Measurements from ENCODE around the gene TLR6. TPM values are rescaled to one million over a fixed set of nuclear protein-coding genes. Genes with fewer than 3 reads are reported as not detected.
A peak's percentile ranks its signal among the peaks of the same experiment; 100 is the strongest.
"Not testable (repeated sequence)": the region's sequence is repeated elsewhere in the genome, so short reads cannot be mapped to it uniquely, and the experiment has no call there.

Gene TLR6
- total RNA-seq, 2 donors from 2014 or later: 3.6 to 3.8 TPM

DNA sequence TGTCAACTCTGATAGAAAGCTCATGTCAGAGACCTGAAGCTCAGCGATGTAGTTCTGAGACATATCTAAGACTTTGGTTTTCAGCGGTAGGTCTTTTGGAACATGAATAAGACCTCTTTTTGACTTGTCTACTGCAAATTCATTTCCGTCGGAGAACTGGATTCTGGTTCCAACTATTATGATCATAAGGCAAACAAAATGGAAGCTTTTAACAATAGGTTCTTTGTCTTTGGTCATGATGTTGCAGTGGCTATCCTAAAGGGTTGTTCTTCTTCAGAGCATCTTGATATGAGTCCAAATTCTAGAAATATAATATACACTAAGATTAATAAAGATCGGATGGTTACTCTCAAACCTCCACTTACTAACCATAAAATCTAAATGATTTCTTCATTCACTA, 27.4 kb downstream of the TLR6 start:
- ATAC-seq (replicated peaks in 1 of 2) (no peak), DNase-seq (no peak)
- H3K4me3 Mint-ChIP-seq: no peak overlapping the region
- H3K9me3 Mint-ChIP-seq: no peaks in the 10 kb centered on the region
- peaks cover 5% of the 10 kb centered on the region for H3K4me1 Mint-ChIP-seq (ENCODE audit: low read depth)
- peaks cover 4 to 5% of the 10 kb centered on the region in 2 donors for H3K36me3 Mint-ChIP-seq (ENCODE audit: insufficient read depth in 2 of 2)
- no peaks in the 10 kb centered on the region for H3K27me3 Mint-ChIP-seq (ENCODE audit: low read depth)
- H3K27ac Mint-ChIP-seq: no peak overlapping the region

DNA sequence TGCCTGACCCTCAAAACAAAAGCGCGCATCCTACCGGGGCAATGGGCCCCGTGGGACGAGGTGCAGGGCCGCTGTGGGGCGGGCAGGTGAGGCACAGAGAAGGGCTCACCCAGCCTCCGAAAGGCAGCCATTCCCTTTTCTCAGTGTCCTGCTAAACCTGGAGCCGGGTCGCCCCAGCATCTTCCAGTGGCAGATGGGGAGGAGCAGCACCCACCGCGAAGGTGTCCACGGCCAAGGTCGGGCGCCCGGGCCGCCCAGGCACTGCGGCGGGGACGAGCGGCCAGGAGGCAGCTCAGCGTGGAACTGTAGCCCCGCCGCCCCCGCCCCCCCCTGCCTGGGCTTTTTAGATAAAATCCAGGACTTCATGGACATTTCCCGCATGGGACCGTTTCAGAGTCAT, 32.9 kb downstream of the TLR6 start:
- no peaks in the 10 kb centered on the region for H3K27me3 Mint-ChIP-seq (ENCODE audit: low read depth)
- DNase-seq: no peak
- peaks cover 11% of the 10 kb centered on the region in 2 donors for H3K9me3 Mint-ChIP-seq
- no peak for ATAC-seq (replicated peaks in 1 of 2)
- H3K4me1 Mint-ChIP-seq (ENCODE audit: low read depth): peaks cover 21% of the 10 kb centered on the region
- peaks cover 7 to 12% of the 10 kb centered on the region in 2 donors for H3K36me3 Mint-ChIP-seq (ENCODE audit: insufficient read depth in 2 of 2)
- H3K27ac Mint-ChIP-seq: no peak overlapping the region
- no peak overlapping the region for H3K4me3 Mint-ChIP-seq

DNA sequence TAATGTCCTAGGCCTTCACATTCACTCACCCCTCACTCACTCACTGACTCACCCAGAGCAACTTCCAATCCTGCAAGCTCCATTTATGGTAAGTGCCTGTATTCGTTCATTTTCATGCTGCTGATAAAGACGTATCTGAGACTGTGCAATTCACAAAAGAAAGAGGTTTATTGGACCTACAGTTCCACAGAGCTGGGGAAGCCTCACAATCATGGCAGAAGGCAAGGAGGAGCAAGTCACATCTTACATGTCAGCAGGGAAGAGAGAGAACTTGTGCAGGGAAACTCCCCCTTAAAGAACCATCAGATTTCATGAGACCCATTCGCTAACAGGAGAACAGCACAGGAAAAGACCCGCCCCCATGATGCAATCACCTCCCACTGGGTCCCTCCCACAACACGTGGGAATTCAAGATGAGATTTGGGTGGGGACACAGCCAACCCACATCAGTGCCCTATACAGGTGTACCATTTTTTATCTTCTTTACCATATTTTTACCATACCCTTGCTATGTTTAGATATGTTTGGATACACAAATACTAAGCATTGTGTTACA, 33.8 kb downstream of the TLR6 start:
- no peak for ATAC-seq (replicated peaks in 1 of 2)
- Mint-ChIP-seq H3K36me3 (ENCODE audit: insufficient read depth in 2 of 2) (peaks cover 7 to 12% of the 10 kb centered on the region in 2 donors), H3K9me3 (peaks cover 11% of the 10 kb centered on the region in 2 donors), H3K27ac (no peak overlapping the region), H3K4me1 (ENCODE audit: low read depth) (peaks cover 26% of the 10 kb centered on the region), H3K4me3 (no peak overlapping the region), H3K27me3 (ENCODE audit: low read depth) (no peaks in the 10 kb centered on the region)
- DNase-seq: no peak

DNA sequence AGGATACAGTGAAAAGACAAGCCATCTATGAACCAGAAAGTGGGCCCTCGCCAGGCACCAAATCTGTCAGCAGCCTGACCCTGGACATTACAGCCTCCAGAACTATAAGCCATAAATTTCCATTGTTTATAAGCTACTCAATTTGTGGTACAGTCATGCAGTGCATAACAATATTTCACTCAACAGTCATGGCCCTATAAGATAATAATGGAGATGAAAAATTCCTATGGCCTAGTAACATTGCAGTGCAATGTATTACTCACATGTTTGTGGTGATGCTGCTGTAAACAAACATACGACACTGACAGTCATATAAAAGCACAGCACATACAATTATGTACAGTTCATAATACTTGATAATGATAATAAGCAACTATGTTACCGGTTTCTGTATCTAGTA, 34.9 kb downstream of the TLR6 start:
- ATAC-seq (replicated peaks in 1 of 2): no peak
- H3K27ac Mint-ChIP-seq: no peak overlapping the region
- no peaks in the 10 kb centered on the region for H3K27me3 Mint-ChIP-seq (ENCODE audit: low read depth)
- no peak overlapping the region for H3K4me3 Mint-ChIP-seq
- peaks cover 26% of the 10 kb centered on the region for H3K4me1 Mint-ChIP-seq (ENCODE audit: low read depth)
- no peak for DNase-seq
- H3K9me3 Mint-ChIP-seq: peaks cover 11% of the 10 kb centered on the region in 2 donors
- peaks cover 7 to 12% of the 10 kb centered on the region in 2 donors for H3K36me3 Mint-ChIP-seq (ENCODE audit: insufficient read depth in 2 of 2)

DNA sequence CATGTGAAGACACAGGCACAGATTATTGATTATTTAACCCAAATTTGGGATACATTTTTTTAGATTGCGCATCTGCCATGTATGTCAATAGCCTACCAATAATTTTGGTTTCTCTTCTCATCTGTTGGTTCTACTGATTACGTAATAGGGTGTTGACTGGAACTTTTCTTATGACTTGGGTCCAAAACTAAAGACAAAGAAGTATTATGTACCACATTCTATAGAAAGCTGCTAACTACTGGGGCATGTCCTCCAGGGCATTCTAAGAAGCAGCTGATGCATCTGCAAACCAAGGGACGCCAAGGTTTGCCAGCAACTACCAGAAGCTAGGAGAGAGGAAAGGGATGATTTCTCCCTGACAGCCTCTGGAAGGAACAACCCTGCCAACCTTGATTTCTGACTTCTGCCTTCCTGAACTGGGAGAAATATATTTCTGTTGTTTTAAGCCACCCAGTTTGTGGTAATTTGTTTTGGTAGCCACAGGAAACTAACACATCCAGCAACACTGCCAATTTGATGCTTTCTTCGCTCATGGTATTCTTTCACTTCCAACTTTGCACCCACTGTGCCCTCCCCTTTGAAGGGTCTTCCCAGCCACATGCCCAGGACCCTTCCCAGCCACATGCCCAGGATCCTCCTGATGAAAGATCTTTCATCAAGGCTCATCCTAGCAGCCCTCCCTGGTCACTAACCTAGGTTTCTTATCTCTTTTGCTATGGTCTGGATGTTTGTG, 36.1 kb downstream of the TLR6 start:
- DNase-seq (no peak), ATAC-seq (replicated peaks in 1 of 2) (peak in 1 of 2 donors; percentile 19)
- no peaks in the 10 kb centered on the region for H3K27me3 Mint-ChIP-seq (ENCODE audit: low read depth)
- H3K4me3 Mint-ChIP-seq: peak overlapping the region in 1 of 2 donors; percentile 36
- peaks cover 11 to 13% of the 10 kb centered on the region in 2 donors for H3K9me3 Mint-ChIP-seq
- peaks cover 7 to 10% of the 10 kb centered on the region in 2 donors for H3K36me3 Mint-ChIP-seq (ENCODE audit: insufficient read depth in 2 of 2)
- H3K4me1 Mint-ChIP-seq (ENCODE audit: low read depth): peaks cover 26% of the 10 kb centered on the region
- peak overlapping the region; percentile 5 for H3K27ac Mint-ChIP-seq

DNA sequence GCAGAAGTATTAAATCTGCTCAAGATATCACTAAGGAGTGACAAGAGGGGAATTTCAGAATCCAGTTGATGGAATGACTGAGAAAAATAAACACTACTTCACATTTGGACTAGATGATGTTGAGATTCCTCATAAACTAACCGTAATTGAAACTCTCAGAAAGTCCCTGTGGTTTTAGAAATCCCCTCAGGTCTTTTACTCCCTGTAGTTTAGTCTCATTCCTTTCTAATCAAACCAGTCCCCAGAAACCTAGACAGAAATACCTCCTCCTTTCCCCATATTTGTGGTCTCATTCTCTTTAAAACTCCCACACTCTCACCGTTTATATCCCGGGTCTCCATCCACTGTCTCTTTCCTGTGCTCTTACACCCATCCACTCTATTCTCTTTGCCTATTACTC, 37.0 kb downstream of the TLR6 start:
- Mint-ChIP-seq H3K4me1 (ENCODE audit: low read depth) (peaks cover 26% of the 10 kb centered on the region), H3K27ac (peak overlapping the region; percentile 10), H3K9me3 (peaks cover 13% of the 10 kb centered on the region in 2 donors), H3K36me3 (ENCODE audit: insufficient read depth in 2 of 2) (peaks cover 7 to 8% of the 10 kb centered on the region in 2 donors), H3K27me3 (ENCODE audit: low read depth) (no peaks in the 10 kb centered on the region), H3K4me3 (peak overlapping the region; percentile 36 to 52)
- ATAC-seq (replicated peaks in 1 of 2): peak; percentile 55 to 72
- no peak for DNase-seq

DNA sequence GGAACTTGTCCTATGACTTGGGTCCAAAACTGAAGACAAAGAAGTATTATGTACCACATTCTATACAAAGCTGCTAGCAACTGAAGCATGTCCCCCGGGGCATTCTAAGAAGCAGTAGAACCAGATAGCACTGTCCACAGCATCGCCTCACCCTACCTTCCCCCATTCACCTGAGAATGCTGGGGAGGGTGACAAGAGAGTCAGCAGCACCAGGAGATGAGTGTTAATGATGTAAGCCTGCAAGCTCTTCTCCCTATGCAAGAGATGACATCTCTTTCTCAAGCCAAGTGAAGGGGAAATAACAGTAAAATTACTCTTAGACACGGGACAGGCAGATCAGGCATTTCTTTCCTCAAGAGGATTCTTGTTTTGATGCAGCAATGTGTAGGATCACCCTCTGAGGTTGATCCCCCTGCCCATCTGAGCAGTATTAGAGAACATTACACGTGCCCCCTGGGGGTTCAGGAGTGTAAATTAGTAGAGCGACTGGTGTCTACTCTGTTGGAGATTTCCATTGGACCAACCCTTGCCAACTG, 38.1 kb downstream of the TLR6 start:
- no peak overlapping the region for H3K27ac Mint-ChIP-seq
- H3K4me3 Mint-ChIP-seq: no peak overlapping the region
- H3K27me3 Mint-ChIP-seq (ENCODE audit: low read depth): no peaks in the 10 kb centered on the region
- ATAC-seq (replicated peaks in 1 of 2): peak in 1 of 2 donors; percentile 41
- peaks cover 12% of the 10 kb centered on the region in 2 donors for H3K9me3 Mint-ChIP-seq
- peaks cover 26% of the 10 kb centered on the region for H3K4me1 Mint-ChIP-seq (ENCODE audit: low read depth)
- DNase-seq: no peak
- H3K36me3 Mint-ChIP-seq (ENCODE audit: insufficient read depth in 2 of 2): peaks cover 4 to 8% of the 10 kb centered on the region in 2 donors

DNA sequence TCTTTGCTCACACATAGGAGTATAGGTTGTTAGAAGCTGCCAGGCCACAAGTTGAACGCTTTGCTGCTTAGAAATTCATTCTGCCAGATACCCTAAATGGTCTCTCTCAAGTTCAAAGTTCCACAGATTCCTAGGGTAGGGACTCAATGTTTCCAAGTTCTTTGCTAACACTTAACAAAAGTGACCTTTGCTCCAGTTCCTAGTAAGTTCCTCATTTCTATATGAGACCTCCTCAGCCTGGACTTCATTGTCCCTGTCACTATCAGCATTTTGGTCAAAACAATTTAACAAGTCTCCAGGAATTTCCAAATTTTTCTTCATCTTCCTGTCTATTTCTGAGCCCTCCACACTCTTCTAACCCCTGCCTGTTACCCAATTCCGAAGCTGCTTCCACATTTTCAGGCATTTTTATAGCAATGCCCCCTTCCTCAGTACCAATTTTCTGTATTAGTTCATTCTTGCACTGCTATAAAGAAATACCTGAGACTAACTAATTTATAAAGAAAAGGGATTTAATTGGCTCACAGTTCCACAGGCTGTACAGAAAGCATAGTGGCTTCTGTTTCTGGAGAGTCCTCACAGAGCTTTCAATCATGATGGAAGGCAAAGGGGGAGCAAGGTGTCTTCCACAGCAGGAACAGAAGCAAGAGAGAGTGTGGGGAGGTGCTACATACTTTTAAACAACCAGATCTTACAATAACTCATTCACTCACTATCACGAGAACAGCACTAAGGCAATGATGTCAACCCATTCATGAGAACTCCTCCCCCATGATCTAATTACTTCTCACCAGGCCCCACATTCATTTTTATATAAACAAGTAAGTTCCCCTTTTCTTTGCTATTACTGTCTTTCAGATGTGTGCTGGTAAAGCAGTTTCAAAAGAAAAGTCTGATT, 40.5 kb downstream of the TLR6 start:
- H3K27ac Mint-ChIP-seq: peak overlapping the region; percentile 64
- no peaks in the 10 kb centered on the region for H3K27me3 Mint-ChIP-seq (ENCODE audit: low read depth)
- no peak overlapping the region for H3K4me3 Mint-ChIP-seq
- H3K9me3 Mint-ChIP-seq: peaks cover 2 to 4% of the 10 kb centered on the region in 2 donors
- H3K4me1 Mint-ChIP-seq (ENCODE audit: low read depth): peaks cover 26% of the 10 kb centered on the region
- DNase-seq: no peak
- no peaks in the 10 kb centered on the region for H3K36me3 Mint-ChIP-seq (ENCODE audit: insufficient read depth in 2 of 2)
- peak in 1 of 2 donors; percentile 34 for ATAC-seq (replicated peaks in 1 of 2)

DNA sequence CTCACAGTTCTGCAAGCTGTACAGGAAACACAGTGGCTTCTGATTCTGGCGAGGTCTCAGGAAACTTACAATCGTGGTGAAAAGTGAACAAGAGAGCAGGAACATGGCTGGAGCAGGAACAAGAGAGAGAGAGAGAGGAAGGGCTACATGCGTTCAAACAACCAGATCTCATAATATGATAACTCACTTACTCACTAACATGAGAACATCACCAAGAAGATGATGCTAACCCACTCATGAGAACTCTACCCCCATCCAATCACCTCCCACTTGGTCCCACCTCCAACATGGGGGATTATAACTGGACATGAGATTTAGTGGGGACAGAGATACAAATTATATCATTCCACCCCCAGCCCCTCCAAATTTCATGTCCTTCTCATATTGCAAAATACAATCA, 42.2 kb downstream of the TLR6 start:
- Mint-ChIP-seq H3K27ac (no peak overlapping the region), H3K4me1 (ENCODE audit: low read depth) (peaks cover 12% of the 10 kb centered on the region), H3K36me3 (ENCODE audit: insufficient read depth in 2 of 2) (no peaks in the 10 kb centered on the region), H3K27me3 (ENCODE audit: low read depth) (no peaks in the 10 kb centered on the region), H3K4me3 (no peak overlapping the region), H3K9me3 (peaks cover 2 to 4% of the 10 kb centered on the region in 2 donors)
- DNase-seq (no peak), ATAC-seq (replicated peaks in 1 of 2) (no peak)

DNA sequence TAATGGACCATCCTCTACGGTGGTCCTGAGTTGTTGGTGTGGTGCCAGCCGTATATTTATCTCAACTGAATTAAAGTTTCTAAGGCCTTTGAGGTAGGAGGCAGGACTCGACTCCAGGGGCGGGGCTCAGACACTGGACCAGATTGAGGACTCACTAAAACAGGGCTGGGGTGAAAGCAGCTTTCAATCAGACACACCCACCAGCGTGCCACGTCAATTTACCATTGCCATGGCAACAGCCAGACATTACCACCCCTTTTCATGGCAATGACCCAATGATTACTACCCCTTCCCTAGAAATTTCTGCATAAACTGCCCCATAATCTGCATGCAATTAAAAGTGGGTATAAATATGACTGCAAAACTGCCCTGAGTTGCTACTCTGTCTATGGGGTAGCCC, 45.3 kb downstream of the TLR6 start:
- ATAC-seq (replicated peaks in 1 of 2): no peak
- H3K36me3 Mint-ChIP-seq (ENCODE audit: insufficient read depth in 2 of 2): peaks cover 0 to 4% of the 10 kb centered on the region in 2 donors
- H3K27me3 Mint-ChIP-seq (ENCODE audit: low read depth): no peaks in the 10 kb centered on the region
- no peak for DNase-seq
- H3K4me1 Mint-ChIP-seq (ENCODE audit: low read depth): no peaks in the 10 kb centered on the region
- H3K9me3 Mint-ChIP-seq: peaks cover 2 to 4% of the 10 kb centered on the region in 2 donors
- H3K27ac Mint-ChIP-seq: no peak overlapping the region
- H3K4me3 Mint-ChIP-seq: no peak overlapping the region

DNA sequence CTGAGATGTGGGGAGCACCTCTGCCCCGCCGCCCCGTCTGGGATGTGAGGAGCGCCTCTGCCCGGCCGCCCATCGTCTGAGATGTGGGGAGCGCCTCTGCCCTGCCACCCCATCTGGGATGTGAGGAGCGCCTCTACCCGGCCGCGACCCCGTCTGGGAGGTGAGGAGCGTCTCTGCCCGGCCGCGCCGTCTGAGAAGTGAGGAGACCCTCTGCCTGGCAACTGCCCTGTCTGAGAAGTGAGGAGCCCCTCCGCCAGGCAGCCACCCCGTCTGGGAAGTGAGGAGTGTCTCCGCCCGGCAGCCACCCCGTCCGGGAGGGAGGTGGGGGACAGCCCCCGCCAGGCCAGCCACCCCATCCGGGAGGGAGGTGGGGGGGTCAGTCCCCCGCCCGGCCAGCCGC, 49.2 kb downstream of the TLR6 start:
- Mint-ChIP-seq H3K4me1 (ENCODE audit: low read depth) (peaks cover 30% of the 10 kb centered on the region), H3K36me3 (ENCODE audit: insufficient read depth in 2 of 2) (peaks cover 10 to 14% of the 10 kb centered on the region in 2 donors)
- H3K27ac Mint-ChIP-seq; ATAC-seq (replicated peaks in 1 of 2); DNase-seq; H3K9me3 Mint-ChIP-seq; H3K4me3 Mint-ChIP-seq; H3K27me3 Mint-ChIP-seq (ENCODE audit: low read depth): not testable (repeated sequence)

DNA sequence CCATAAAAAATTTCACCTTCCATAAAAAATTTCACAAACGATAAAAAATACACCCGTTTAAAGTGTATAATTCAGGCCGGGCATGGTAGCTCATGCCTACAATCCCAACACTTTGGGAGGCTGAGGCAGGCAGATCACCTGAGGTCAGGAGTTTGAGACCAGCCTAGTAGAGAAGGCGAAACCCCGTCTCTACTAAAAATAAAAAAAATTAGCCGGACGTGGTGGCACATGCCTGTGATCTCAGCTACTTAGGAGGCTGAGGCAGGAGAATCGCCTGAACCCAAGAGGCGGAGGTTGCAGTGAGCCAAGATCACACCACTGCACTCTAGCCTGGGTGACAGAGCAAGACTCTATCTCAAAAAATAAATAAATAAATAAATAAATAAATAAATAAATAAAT, 50.4 kb downstream of the TLR6 start:
- H3K27me3 Mint-ChIP-seq (ENCODE audit: low read depth); ATAC-seq (replicated peaks in 1 of 2); DNase-seq: not testable (repeated sequence)
- Mint-ChIP-seq H3K4me1 (ENCODE audit: low read depth) (peaks cover 30% of the 10 kb centered on the region), H3K36me3 (ENCODE audit: insufficient read depth in 2 of 2) (peaks cover 14 to 24% of the 10 kb centered on the region in 2 donors), H3K27ac (peak overlapping the region; percentile 96), H3K9me3 (peaks cover 8 to 12% of the 10 kb centered on the region in 2 donors), H3K4me3 (peak overlapping the region; percentile 76 to 87)
